GM12892 (cell line): ENCODE data around the gene P3H2.
"Not testable (repeated sequence)": the region's sequence is repeated elsewhere in the genome, so short reads cannot be mapped to it uniquely, and the experiment has no call there.

Experiments used
- POLR2A ChIP-seq: IDR thresholded peaks from 2 replicates; pipeline ENCODE4 v1.6.1; 2011; ENCODE audit warnings: low read depth, low read length, control low read depth
- POLR2AphosphoS5 ChIP-seq: IDR thresholded peaks from 2 replicates; pipeline ENCODE4 v1.6.1; 2011; ENCODE audit warnings: low read depth, low read length, control low read depth

GRCh38 chr3:190162013-190162412, 41.3 kb upstream of the P3H2 start:
- not testable (repeated sequence) for TF ChIP-seq POLR2AphosphoS5, POLR2A
